Measurements from ENCODE around the gene PFKFB2.
A peak's percentile ranks its signal among the peaks of the same experiment; 100 is the strongest.

Gene PFKFB2

DNA sequence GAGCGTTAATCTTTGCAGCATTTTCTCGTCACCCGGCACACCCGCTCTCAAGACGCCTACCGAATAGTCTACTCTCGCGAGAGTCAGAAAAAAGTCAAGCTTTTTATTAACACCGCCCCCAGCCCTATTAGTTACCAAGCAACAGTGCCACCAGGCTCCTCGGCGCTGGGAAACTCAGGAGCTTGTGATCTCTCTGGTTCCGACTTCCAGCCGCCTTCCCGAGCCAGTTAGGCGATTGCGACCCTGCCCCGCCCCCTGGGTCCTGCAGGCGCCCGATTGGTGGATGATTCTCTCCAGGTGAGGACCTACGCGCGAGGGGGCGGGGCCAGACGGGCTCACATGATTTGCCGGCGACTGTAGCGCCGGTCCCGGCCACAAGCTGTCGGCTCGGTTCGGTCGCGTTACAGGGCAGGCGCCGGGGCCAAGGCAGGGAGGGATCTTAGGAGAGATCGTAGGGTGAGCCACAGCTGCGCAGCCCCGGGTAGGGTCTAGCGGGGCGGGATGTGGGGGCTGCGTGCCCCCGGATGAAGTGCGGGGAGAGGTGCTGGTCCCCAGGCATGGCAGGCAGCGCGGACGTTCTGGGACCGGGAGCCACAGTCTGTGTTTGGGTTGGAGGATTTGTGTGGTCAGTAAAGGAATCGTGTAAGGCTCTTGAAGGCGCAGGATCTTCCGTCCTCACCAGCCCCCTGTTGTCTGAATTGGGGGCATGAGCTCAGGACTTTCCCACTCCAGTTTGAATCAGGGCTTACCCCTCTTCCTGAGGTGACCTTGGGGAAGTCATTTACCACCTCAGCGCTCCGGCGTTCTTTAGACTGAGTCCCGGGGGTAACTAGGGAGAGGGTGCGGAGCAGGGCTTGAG lies at the start of gene PFKFB2:
PFKFB2 (plus strand) TSS at position 365 of the 859 bp plus-strand sequence. CDS start 1,443 bp downstream, outside the sequence.
- DNase-seq, result peak; percentile 93

DNA sequence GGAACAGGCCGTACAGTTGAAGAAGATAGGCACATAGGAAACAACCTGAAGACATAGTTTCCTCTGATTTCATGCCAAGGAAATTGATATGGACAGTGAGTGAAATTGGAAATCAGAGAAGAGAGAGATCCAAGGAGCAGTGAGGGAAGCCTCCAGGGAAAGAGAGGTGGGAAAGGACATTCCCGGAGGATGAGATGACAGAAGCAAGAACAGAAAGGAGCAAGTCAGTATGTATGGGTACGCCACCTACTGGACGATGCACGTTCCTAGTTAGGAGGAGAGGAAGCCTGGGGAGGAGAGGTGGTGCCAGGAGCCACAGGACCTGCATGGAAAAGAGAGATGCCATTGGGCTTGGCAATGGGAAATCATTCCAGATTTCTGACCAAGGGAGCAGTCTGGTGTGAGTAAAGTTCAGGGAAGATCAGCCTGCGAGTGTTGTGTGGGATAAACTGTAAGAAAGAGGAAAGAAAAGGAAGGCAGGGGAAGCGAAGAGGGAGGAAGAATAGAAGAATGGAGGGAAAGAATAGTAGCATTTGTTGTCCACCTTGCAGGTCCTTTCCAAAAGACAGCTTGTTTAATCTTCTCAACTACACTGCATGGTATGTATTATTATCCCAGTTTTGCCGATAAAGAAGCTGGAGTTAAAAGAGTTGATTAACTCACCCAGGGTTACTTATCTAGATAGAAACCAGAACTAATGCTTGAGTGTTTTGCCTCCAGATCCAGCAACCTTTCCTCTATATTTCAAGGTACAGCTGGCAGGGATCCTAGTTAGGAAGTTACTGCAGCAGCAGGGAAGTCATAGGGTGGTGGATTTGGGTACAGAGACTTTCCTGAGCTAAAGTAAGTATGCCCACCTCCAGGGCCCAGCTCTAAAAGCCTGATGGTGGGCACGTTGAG lies 47.9 kb upstream of the PFKFB2 start:
- DNase-seq, result peak; percentile 10

DNA sequence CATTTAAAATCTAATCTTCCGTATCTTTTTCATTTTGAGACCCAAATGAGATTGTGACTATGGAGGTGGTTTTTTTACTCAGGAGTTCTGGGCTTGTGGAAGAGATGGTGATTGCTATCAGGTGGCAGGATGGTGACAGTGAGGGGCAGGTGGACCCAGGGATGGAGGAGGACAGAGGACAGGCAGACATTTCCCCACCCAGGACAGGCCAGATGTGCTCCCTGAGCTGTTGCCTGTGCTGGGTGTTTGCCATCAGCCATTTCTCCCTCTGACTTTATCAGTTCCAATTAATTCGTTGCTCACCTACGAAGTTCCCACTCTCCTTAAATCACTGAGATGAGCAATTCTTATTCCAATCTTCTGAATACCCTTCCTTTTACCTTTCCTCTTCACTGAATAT lies 47.0 kb upstream of the PFKFB2 start:
- DNase-seq, result no peak

DNA sequence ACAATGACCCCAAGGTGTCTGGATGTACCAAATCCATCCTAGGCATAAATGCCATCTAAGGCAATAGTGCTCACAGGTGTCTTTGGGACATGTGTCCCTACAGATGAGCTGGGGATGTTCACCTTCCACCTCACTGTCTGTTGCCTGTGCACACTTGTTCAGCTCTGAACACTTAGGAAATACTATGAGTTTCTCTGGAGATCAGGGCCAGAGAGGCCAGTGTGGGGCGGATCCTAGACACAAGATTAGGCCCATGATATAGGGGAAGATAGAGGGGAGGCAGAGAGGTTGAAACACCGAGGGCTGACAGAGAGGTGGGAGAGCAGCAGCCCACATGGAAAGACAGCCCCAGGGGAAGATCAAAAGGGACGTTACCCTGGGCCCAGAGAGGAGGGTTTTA lies 46.2 kb upstream of the PFKFB2 start:
- DNase-seq, result no peak

DNA sequence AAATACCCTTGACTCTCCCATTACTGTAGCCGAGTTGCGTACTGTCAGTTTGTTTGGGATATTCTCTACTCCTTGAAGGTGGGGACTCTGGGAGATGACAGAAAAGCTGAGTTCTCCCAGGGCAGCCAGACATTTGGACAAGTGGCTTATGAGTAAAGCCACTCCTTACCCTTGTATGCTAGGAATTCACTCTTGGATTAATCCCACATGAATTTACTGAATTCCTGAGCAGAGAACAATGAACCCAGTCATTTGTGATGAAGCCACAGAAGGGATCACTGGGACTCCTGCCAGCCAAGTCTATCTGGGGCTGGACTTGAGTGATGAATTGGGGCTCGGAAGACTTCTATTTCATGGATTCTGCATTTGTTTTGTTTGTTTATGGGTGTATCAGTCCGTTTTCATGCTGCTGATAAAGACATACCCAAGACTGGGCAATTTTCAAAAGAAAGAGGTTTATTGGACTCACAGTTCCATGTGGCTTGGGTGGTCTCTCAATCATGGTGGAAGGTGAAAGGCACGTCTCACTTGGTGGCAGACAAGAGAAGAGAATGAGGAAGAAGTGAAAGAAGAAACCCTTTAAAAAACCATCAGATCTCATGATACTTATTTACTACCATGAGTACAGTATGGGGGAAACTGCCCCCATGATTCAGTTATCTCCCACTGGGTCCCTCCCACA lies 45.6 kb upstream of the PFKFB2 start:
- no peak for DNase-seq

DNA sequence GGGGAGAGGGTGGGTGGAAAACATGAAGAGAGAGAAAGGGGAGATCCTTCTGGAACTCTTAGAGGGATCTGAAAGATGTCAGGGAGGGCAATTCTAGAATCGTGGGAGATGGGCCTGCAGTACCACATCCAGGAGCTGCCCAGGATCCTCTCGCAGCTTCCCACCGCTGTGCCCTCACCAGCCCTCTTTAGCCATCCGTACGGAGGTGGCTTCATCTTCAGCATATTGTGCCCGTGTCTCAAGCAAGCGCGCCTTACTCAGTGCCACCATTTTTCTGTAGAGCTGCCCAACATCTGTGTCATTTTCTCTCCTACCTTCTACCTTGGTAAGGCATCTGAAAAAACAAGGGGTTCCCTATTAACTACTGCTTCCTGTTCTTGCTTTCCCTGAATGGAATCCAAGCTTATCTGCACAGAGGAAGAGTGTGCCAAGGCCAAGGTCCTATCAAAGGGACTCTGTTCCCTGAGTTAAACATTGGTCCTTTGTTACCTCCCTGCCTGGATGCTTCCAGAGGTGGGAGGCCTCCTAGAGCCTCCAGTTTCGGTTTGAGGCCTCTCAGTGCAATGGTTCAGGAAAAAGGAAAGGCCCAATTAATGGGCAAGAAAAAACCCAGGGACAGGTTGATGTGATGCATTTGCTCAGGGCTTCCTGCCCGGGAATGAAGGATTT lies 43.8 kb upstream of the PFKFB2 start:
- no peak for DNase-seq

DNA sequence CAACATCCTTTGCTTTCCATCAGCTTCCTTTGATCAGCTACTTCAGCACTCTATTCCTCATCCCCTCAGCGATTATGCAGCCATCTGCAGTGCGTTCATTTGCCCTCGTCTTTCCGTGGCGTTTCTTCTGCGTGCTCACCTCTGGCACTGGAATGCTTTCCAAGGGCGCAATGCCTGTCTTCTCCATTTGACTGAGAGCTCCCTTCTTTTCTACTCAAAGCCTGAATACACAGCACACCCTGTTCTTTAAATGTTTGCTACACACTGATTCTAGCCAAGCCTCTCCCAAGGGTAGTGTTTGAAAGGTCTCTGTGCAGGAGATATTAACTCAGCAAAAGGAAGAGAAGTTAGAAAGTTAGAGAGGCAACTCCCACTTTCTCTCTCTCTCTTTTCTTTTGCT lies 43.1 kb upstream of the PFKFB2 start:
- no peak for DNase-seq

DNA sequence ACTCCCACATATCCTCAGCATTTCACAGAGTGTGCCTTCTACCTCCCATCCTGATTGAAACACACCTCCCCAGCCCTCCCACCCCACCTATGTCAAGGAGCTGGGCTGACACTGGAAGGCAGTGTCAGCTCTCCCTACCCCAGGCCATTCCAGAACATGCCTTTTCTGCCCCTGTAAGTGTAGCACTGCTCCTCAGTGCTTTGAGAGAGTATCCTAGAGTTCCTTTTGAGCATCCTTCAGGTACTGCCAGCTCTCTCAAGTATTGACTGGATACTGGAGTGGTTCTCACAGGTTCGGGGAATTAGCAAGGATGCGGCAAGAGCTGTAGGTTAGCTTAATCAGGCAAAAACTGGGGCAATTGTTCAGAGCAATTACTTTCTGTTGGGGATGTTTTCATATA lies 42.3 kb upstream of the PFKFB2 start:
- no peak for DNase-seq

DNA sequence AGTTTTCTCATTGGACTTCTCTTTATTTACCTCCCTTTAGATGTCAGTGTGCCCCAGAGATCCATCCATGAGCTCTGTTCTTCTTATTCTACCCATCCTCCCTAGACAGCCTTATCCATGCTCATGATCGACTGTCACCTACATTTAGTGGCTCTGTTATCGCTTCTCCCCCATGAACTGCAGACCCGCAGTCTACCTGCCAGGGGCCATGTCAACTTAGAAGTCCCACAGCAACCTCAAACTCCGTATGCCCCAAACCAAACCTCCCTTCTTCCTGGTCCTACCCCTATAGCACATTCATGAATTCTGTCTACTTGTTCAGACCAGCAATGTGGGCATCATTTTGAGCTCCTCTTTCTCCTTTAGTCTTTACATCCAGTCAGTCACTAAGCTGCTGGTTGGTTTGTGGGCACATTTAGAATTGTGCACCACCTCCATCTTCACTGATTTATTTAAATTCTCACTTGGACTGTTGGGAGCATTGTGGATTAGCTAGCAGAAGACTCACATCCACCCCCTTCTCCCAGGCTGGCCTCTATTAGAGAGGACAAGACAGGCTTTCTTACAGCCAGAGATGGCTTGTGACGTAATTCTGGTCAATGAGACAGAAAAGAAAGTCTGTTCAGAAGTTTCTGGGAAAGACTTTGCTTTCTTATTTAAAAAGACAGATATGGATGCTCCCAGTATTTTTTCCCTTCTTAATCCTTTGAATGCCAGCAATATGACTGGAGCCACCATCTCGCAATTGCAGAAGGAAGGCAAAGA lies 39.6 kb upstream of the PFKFB2 start:
- no peak for DNase-seq

DNA sequence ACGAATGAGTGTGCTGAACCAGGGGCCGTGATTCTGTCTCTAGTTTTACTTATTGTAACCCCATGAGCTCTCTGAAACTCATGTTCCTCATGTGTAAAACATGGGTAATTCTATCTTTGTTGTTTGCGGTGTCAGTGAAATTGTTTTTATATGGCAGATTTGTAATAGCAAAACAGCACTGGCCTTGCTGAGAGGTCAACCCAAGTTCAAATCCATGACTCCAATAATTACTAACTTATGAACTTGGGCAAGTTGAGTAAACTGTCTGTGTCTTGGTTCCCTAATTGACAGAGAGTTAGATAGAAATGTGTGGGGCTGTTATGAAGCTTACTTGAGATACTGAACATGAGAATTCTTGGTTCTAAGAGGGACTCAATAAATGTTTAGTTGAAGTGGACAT lies 38.3 kb upstream of the PFKFB2 start:
- DNase-seq, result no peak

DNA sequence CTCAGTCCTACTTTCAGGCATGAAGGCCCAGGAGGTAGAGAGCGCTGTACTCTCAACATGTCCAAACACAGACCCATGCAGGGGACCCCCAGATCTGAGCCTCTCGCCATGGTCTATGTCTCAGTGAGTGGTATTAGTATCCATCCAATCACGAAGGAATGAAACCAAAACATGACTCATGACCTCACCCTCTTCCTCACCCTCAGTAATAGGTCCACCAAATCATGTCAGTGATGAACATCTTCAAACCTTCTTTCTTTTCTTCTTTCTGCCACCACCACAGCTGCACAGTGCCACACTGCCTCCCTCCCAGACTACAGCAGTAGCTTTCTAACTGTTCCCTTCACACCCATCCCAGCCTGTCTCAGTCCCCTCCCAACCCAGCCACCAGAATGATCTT lies 37.3 kb upstream of the PFKFB2 start:
- no peak for DNase-seq

DNA sequence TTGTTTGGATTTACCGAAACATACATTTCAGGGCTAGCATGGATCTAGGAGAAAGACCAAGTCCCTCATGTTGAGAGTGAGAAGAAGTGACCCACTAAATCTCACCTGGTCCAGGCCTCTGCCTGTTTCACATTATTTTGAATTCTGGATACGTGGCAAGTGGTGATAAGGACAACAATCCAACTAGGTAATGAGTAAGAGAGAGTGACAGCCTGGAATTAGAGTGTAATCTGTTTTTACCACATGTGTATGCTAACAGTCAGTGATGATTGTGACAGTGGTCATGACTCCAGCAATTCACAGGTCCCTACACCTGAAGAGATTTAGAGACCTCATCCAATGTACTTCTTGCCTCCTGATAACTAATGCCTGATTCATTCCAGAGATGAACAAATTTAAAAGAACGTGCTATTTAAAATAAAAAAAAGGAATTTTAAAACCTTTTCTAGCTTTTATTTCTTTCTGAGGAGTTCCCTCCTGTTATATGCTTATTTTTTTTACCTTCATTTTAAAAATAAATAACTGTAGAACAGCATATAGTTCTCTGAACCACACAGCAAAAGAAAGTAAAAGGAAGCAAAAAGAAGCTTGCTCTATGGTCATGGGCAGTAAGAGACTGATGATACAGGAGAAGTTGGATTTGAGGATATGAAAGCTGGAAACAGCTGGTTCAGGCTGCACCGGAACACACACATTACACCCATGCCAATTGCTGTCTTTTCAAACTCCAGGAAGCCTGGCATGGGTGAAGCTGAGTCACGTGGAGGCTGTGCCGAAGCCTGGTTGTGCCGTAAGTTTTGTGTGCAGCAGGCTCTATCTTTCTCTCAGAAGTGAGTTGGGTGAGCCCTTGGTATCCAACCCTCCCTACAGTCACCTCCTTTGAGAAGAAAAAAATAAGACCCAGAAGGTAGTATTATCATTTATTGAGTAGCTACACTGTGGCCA lies 35.2 kb upstream of the PFKFB2 start:
- DNase-seq, result no peak

DNA sequence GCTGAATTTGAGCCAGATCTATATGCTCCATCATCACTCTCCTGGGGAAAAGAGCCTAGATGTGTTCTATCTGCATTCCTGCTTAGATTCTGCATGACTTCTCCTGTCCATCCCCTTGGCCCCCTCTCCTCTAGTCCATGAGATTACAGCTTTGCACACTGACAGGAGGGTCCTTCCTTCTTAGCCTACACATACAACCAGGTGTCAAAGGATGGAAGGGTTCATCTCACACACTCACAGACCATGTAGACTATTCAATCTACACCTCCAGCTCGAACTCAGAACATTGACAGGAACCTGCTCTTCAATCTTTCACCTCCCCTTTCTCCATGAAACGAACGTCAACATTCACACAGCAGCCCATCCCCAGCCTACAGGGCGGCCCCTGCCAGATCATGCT lies 34.4 kb upstream of the PFKFB2 start:
- DNase-seq, result no peak

DNA sequence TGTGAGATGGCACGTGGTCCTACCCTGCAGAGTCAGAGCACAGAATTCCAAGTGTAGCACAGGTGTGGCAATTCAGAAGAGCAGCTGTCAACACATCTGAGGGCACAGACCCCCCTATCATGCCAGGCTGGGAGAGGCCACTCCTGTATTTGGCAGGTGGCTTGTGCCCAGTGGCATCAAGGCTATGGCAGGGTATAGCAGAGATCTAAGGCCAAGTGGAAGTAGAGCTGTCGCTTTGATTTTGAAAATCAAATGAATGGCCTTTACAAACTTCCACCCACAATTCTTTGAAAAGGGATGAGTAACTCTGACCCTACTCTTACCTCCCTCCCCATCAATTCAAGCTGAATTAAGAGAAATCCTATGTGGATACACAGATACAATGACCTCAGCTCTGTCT lies 33.9 kb upstream of the PFKFB2 start:
- no peak for DNase-seq

DNA sequence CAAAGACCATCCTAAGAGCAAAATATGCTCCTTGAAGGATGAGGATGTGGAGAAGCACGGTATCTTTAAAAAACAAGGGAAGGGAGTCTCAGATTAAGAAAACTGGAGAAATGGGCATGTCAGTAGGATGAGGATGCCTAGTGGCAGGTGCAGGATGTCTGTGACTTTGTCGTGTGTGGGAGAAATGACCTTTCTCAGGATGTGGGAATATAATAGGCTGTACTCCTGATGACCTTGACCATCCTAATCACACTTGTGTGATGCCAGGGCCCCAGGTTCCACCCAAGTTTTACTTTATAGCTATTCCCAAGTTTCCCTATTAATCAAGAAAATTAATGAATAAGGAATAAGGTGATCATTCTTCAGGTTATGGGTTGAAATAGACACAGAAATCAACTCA lies 33.4 kb upstream of the PFKFB2 start:
- DNase-seq, result no peak

DNA sequence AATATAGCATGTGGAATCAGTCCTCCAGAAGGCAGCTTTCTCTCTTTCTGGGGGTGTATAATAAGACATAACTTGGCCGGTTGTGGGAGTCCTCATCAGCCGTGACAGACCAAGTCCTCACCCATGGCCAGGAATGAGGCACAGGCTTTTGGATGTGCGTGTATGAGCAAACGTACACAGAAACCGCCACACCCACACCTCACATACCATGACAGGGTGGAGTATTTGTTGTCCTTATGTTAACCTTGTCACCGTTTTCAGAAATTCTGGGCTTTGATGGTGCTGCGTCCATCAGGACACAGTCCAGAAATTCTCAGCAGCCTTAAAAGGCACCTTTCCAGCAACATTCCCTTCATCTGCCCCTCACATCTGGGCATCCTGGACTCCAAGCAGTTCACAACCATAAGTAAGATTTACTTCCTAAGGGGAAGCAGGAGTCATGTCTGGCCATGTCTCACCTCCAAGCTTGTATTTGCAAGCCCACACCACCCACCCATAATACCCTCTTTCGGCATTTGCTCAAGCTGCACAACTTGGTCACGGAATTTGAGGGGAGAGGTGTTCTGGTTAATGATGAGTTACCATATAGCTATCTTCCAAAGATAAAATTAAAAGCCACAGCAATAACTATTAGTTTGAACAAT lies 32.9 kb upstream of the PFKFB2 start:
- no peak for DNase-seq

DNA sequence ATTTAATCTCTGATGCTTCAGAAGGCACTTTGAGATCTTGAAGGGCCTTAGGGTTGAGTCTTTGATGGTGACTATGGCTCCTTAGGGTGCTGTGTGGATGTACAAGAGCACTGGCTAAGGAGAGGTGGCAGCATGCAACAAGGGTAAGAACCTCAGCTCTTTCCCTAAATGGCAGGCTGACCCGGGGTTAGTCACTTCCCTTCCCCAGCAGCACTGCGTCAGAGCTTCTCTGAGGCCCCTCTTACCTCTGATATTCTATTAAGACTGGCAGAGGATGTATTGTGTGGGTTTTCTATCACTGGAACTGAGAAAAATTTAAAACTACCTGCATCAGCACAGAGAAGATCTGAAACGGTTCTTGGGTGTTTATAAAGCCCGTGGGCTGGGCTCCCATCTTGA lies 32.4 kb upstream of the PFKFB2 start:
- DNase-seq, result no peak

DNA sequence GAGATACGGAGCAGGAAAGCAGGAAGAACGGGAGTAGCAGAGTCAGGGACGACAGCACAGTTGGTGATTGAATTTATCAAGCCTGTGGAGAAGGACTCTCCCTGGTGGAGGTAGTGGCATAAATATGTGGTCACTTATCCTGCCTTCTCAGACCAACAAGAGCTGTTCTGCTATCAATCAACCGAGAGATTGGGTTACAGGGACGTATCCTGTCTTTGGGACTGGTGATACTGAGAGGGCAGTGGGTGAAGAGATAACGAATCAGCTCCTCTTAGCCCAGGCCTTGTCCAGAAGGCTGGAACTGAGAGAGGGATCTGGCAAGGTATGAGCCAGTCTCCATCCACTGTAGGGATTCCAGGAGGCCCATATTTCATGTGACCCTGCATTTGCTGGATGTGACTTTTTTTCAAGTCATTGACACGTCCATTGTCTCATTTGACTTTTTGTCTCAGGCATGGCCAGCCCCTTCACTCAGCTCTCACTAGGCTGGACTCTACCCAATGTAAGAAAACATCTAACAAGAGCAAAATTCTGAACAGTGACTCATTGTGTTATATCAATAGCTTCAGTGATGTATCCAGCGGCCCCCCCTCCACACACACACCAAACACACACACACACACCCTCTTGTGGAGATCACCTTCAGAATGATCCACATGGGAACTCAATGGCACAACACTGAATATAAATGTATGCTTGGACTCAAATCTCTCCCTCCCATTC lies 31.8 kb upstream of the PFKFB2 start:
- no peak for DNase-seq

DNA sequence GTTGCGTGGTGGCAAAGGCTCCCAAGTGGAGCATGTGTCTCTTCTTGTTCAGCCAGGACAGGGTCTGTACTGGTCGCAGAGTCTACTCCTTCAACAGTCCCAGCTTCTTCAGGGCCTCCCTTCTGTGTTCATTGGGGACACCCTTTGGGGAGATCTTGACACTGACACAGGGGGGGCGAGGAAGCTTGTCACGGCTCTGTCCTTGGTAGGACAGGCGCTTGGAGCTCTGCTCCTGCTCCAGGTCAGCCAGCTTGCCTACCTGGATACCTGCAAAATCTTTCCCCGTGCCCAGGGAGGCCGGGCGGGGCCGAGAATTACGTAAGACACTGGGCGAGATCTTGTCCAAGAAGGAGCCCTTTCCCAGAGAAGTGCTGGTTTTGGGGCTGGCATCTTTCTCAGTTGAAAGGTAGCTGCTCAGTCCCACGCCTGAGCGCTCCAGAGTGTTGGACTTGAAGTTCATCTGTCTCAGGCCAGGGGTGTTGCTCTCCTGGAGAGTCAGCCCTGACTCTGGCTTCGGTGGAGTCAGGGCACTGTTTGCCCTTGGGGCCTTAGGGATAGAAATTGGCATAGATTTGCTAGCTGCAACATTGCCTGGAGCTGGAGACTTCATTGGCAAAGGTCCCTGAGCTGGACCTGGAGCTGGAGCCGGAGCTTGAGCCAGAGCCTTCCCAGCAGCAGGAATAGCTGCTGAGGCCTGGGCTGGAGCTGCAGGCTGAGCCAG lies 31.0 kb upstream of the PFKFB2 start:
- DNase-seq, result no peak
